A673 (cell line): ENCODE results near the gene CCDC32.

ENCODE experiments used
- EZH2 ChIP-seq: fragments of 200-600 bp; sonication (generic); IDR thresholded peaks from 2 replicates; pipeline ENCODE4 v1.6.1; 2017; ENCODE audit warnings: borderline replicate concordance, low read depth, mild to moderate bottlenecking, mixed read lengths, antibody characterized with exemption, low read length; ENCODE audit not compliant: poor library complexity, severe bottlenecking
- TF ChIP-seq, protein P1 (sequence below): fragments of 300-800, 200-600 bp; sonication (generic); conservative IDR thresholded peaks from 2 replicates; pipeline ENCODE4 v1.5.1; 2017; ENCODE audit warnings: low read depth, mild to moderate bottlenecking, antibody characterized with exemption, low read length, moderate library complexity, mixed read lengths

DNA sequence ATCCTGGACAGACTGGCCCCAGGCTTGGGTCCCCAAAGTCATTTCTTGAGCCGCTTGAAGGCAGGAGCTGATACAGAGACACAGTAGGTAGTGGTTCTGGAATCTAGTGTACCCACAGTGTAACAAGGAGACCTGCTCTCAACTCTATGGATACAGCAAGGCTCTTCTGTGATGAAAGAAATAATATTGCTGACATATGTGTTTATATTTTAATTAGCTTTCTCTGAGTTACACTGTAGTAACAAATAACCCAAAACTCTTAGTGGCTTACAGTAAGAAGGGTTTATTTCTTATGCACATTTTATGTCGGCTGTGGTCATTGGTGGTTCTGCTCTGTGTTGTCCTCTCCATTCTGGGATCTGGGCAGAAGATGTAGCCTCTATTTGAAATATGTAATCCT is 48.5 kb downstream of the CCDC32 start:
- TF ChIP-seq, protein P1, sequence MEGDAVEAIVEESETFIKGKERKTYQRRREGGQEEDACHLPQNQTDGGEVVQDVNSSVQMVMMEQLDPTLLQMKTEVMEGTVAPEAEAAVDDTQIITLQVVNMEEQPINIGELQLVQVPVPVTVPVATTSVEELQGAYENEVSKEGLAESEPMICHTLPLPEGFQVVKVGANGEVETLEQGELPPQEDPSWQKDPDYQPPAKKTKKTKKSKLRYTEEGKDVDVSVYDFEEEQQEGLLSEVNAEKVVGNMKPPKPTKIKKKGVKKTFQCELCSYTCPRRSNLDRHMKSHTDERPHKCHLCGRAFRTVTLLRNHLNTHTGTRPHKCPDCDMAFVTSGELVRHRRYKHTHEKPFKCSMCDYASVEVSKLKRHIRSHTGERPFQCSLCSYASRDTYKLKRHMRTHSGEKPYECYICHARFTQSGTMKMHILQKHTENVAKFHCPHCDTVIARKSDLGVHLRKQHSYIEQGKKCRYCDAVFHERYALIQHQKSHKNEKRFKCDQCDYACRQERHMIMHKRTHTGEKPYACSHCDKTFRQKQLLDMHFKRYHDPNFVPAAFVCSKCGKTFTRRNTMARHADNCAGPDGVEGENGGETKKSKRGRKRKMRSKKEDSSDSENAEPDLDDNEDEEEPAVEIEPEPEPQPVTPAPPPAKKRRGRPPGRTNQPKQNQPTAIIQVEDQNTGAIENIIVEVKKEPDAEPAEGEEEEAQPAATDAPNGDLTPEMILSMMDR, result no peak
- no peak for TF ChIP-seq EZH2
